HUDEP-2 (cell line): ENCODE measurements around the gene HEY2.
"Not testable (repeated sequence)": the region's sequence is repeated elsewhere in the genome, so short reads cannot be mapped to it uniquely, and the experiment has no call there.

Source experiments
- DNase-seq, 76 experiments: peaks; one replicate each; lab custom pipeline; 2025; ENCODE audit not compliant: unreplicated experiment in 76 of 76; lab: John Stamatoyannopoulos, UW

HEY2 gene

GRCh38 chr6:125792680-125793079 lies 43.2 kb downstream of the HEY2 start:
- no peak for DNase-seq

- no peak for DNase-seq
Measured at GRCh38 chr6:125793280-125793679, 43.8 kb downstream of the HEY2 start.

- DNase-seq, result no peak
Measured at GRCh38 chr6:125793863-125794262, 44.4 kb downstream of the HEY2 start.

- DNase-seq, result no peak
Measured at GRCh38 chr6:125794342-125795137, 45.1 kb downstream of the HEY2 start.

- no peak for DNase-seq
Measured at GRCh38 chr6:125795301-125795700, 45.9 kb downstream of the HEY2 start.

GRCh38 chr6:125797120-125797885 lies 47.9 kb downstream of the HEY2 start:
- no peak for DNase-seq

- no peak for DNase-seq
Measured at GRCh38 chr6:125797886-125798444, 48.5 kb downstream of the HEY2 start.

- no peak for DNase-seq
Measured at GRCh38 chr6:125798734-125799508, 49.5 kb downstream of the HEY2 start.

GRCh38 chr6:125802383-125802782 lies 53.0 kb downstream of the HEY2 start:
- no peak for DNase-seq

GRCh38 chr6:125802943-125803377 lies 53.5 kb downstream of the HEY2 start:
- DNase-seq, result no peak

- no peak for DNase-seq
Measured at GRCh38 chr6:125804264-125804663, 54.8 kb downstream of the HEY2 start.

GRCh38 chr6:125804866-125805425 lies 55.5 kb downstream of the HEY2 start:
- not testable (repeated sequence) for DNase-seq

- DNase-seq, result no peak
Measured at GRCh38 chr6:125806813-125807212, 57.4 kb downstream of the HEY2 start.

GRCh38 chr6:125807293-125807692 lies 57.9 kb downstream of the HEY2 start:
- no peak for DNase-seq

GRCh38 chr6:125808060-125808459 lies 58.6 kb downstream of the HEY2 start:
- no peak for DNase-seq

GRCh38 chr6:125808591-125808990 lies 59.2 kb downstream of the HEY2 start:
- DNase-seq, result no peak

GRCh38 chr6:125809570-125810170 lies 60.2 kb downstream of the HEY2 start:
- no peak for DNase-seq

GRCh38 chr6:125810445-125810844 lies 61.0 kb downstream of the HEY2 start:
- DNase-seq, result no peak
